Smooth muscle cell (in vitro differentiated cells): ENCODE data around the gene ADCY9. TPM values are rescaled to one million over a fixed set of nuclear protein-coding genes. Genes with fewer than 3 reads are reported as not detected.

Experiments used
- DNase-seq: peaks from one replicate; lab custom pipeline; 2025; ENCODE audit not compliant: unreplicated experiment; lab: John Stamatoyannopoulos, UW
- H2AFZ ChIP-seq: fragments of 200-600 bp; sonication (generic); 2 replicates; pipeline ENCODE4 v1.6.0; 2016; ENCODE audit warnings: antibody characterized with exemption, low read depth, mild to moderate bottlenecking
- H3F3A ChIP-seq: fragments of 200-600 bp; sonication (generic); 2 replicates; pipeline ENCODE4 v1.6.0; 2017; ENCODE audit warnings: antibody characterized with exemption, low read depth
- H3K27ac ChIP-seq: fragments of 200-600 bp; sonication (generic); 2 replicates; pipeline ENCODE4 v1.5.1; 2016; ENCODE audit warnings: low read depth, mild to moderate bottlenecking
- H3K27me3 ChIP-seq: fragments of 200-600 bp; sonication (generic); 2 replicates; pipeline ENCODE4 v1.6.1; 2016; ENCODE audit warnings: low read depth, mild to moderate bottlenecking
- H3K36me3 ChIP-seq: fragments of 200-600 bp; sonication (generic); 2 replicates; pipeline ENCODE4 v1.5.1; 2016; ENCODE audit warnings: low read depth
- H3K4me1 ChIP-seq: fragments of 200-600 bp; sonication (generic); 2 replicates; pipeline ENCODE4 v1.5.1; 2016; ENCODE audit warnings: low read depth
- H3K4me2 ChIP-seq: fragments of 200-600 bp; sonication (generic); 2 replicates; pipeline ENCODE4 v1.6.0; 2016; ENCODE audit warnings: mild to moderate bottlenecking
- H3K4me3 ChIP-seq: fragments of 200-600 bp; sonication (generic); 2 replicates; pipeline ENCODE4 v1.5.1; 2016; ENCODE audit warnings: mild to moderate bottlenecking
- H3K79me2 ChIP-seq: fragments of 200-600 bp; sonication (generic); 2 replicates; pipeline ENCODE4 v1.6.0; 2016; ENCODE audit warnings: low read depth, mild to moderate bottlenecking
- H3K9ac ChIP-seq: fragments of 200-600 bp; sonication (generic); 2 replicates; pipeline ENCODE4 v1.6.0; 2016; ENCODE audit warnings: low read depth
- H3K9me3 ChIP-seq: fragments of 200-600 bp; sonication (generic); replicated peaks from 2 replicates; pipeline ENCODE4 v1.5.1; 2016; ENCODE audit warnings: low read depth
- H4K20me1 ChIP-seq: fragments of 200-600 bp; sonication (generic); 2 replicates; pipeline ENCODE4 v1.6.0; 2016; ENCODE audit warnings: low read depth
- CTCF ChIP-seq: fragments of 200-600 bp; sonication (generic); IDR thresholded peaks from 2 replicates; pipeline ENCODE4 v1.5.1; 2017; ENCODE audit warnings: borderline replicate concordance, mild to moderate bottlenecking, antibody characterized with exemption; ENCODE audit not compliant: insufficient read depth, poor library complexity, severe bottlenecking
- WGBS: methylation state at CpG from one replicate; pipeline ENCODE4 v1.1.7; 2016; ENCODE audit warnings: low lambda C conversion rate; 5-methylcytosine and 5-hydroxymethylcytosine counted together
- polyA plus RNA-seq: library from polyadenylated mRNA; unstranded; fragments of >200 nt; fragmentation: Nextera tagmentation; extraction: Ambion mirVana; gene quantifications from 2 replicates; pipeline ENCODE4 v1.2.1, GENCODE V29; 2016
- total RNA-seq: library from RNA; depleted of rRNA; stranded (reverse); fragments of >200 nt; gene quantifications from 2 replicates; pipeline ENCODE4 v1.2.3, GENCODE V29; 2014

Gene ADCY9
- total RNA-seq (6.0 and 8.9 TPM in 2 replicates), polyA plus RNA-seq (5.2 and 7.2 TPM in 2 replicates)

GRCh38 chr16:4116325-4117249 is at the start of gene ADCY9:
ADCY9 (minus strand) TSS chr16:4116442; CDS start chr16:4115442, 1,000 bp downstream.
- H3F3A ChIP-seq = no peaks in the 10 kb centered on the region
- peak within 1 kb of the TSS; percentile 63 for H3K9ac ChIP-seq
- no peaks in the 10 kb centered on the region for H4K20me1 ChIP-seq
- no peaks in the 10 kb centered on the region for H3K27me3 ChIP-seq
- peak within 1 kb of the TSS; percentile 90 for H2AFZ ChIP-seq
- peak; percentile 55 for DNase-seq
- H3K9me3 ChIP-seq = no peaks in the 10 kb centered on the region
- peaks cover 16% of the 10 kb centered on the region for H3K4me1 ChIP-seq
- H3K27ac ChIP-seq = no peak within 1 kb of the TSS
- peak within 1 kb of the TSS; percentile 75 for H3K4me3 ChIP-seq
- 16% methylated on average over 32 of the region's 105 CpGs for WGBS
- no peaks in the 10 kb centered on the region for H3K36me3 ChIP-seq
- H3K79me2 ChIP-seq = peaks cover 11% of the 10 kb centered on the region
- H3K4me2 ChIP-seq = peak within 1 kb of the TSS; percentile 96
- no peak for TF ChIP-seq CTCF

GRCh38 chr16:4160658-4161430 is 44.6 kb upstream of the ADCY9 start:
- Histone ChIP-seq H3K79me2 (no peaks in the 10 kb centered on the region), H3K4me1 (no peaks in the 10 kb centered on the region)
- WGBS = 92% methylated on average over 7 of the region's 7 CpGs

GRCh38 chr16:4159726-4160125 is 43.5 kb upstream of the ADCY9 start:
- Histone ChIP-seq H3K4me3 (no peak overlapping the region), H3K9ac (no peak overlapping the region), H3F3A (no peaks in the 10 kb centered on the region), H3K27me3 (no peaks in the 10 kb centered on the region), H3K9me3 (no peaks in the 10 kb centered on the region), H3K79me2 (no peaks in the 10 kb centered on the region), H3K27ac (no peak overlapping the region), H3K36me3 (no peaks in the 10 kb centered on the region), H3K4me2 (no peak overlapping the region), H3K4me1 (no peaks in the 10 kb centered on the region), H4K20me1 (no peaks in the 10 kb centered on the region), H2AFZ (no peak overlapping the region)
- no peak for DNase-seq
- WGBS = 93% methylated on average over 17 of the region's 17 CpGs
- TF ChIP-seq CTCF = no peak

More at GRCh38 chr16:4160658-4161430, 44.6 kb upstream of the ADCY9 start:
- no peak for DNase-seq
- Histone ChIP-seq H4K20me1 (no peaks in the 10 kb centered on the region), H3K4me3 (no peak overlapping the region), H3K9ac (no peak overlapping the region), H3K4me2 (no peak overlapping the region), H3K27ac (no peak overlapping the region), H3K9me3 (no peaks in the 10 kb centered on the region), H3K27me3 (no peaks in the 10 kb centered on the region), H3F3A (no peaks in the 10 kb centered on the region), H3K36me3 (no peaks in the 10 kb centered on the region), H2AFZ (no peak overlapping the region)
- no peak for TF ChIP-seq CTCF
